ENCODE results near the gene CSF2RB.
A peak's percentile ranks its signal among the peaks of the same experiment; 100 is the strongest.

CSF2RB gene

GRCh38 chr22:36873614-36874308, 39.7 kb upstream of the CSF2RB start:
- no peak overlapping the region for H3K4me3 ChIP-seq (ENCODE audit: low read depth, low read length)
- TF ChIP-seq POLR2A (IDR thresholded peaks at IDR 0.05; ENCODE audit: extremely low read depth, insufficient read length) (no peak), MYC (IDR thresholded peaks at IDR 0.05; ENCODE audit: low read depth, low read length) (0 out of 2 replicates have a peak, but pooled peaks have one; percentile 11), MAX (IDR thresholded peaks at IDR 0.05; ENCODE audit: low read depth, low read length) (peak; percentile 60), CTCF (IDR thresholded peaks at IDR 0.05; ENCODE audit: low read depth, low read length) (peak; percentile 28)
- peak; percentile 66 for DNase-seq (ENCODE audit: low read depth)

GRCh38 chr22:36874309-36874696, 39.1 kb upstream of the CSF2RB start:
- no peak overlapping the region for H3K4me3 ChIP-seq (ENCODE audit: low read depth, low read length)
- TF ChIP-seq MAX (IDR thresholded peaks at IDR 0.05; ENCODE audit: low read depth, low read length) (no peak), POLR2A (IDR thresholded peaks at IDR 0.05; ENCODE audit: extremely low read depth, insufficient read length) (no peak), MYC (IDR thresholded peaks at IDR 0.05; ENCODE audit: low read depth, low read length) (no peak), CTCF (IDR thresholded peaks at IDR 0.05; ENCODE audit: low read depth, low read length) (no peak)

GRCh38 chr22:36874736-36875135, 38.7 kb upstream of the CSF2RB start:
- no peak for TF ChIP-seq POLR2A (IDR thresholded peaks at IDR 0.05; ENCODE audit: extremely low read depth, insufficient read length)
- no peak for TF ChIP-seq MAX (IDR thresholded peaks at IDR 0.05; ENCODE audit: low read depth, low read length)
- no peak for TF ChIP-seq CTCF (IDR thresholded peaks at IDR 0.05; ENCODE audit: low read depth, low read length)
- TF ChIP-seq MYC (IDR thresholded peaks at IDR 0.05; ENCODE audit: low read depth, low read length): no peak
- H3K4me3 ChIP-seq (ENCODE audit: low read depth, low read length): no peak overlapping the region
- no peak for DNase-seq (ENCODE audit: low read depth)

More at GRCh38 chr22:36874309-36874696, 39.1 kb upstream of the CSF2RB start:
- DNase-seq (ENCODE audit: low read depth): no peak

- no peak for DNase-seq (ENCODE audit: low read depth)
- H3K4me3 ChIP-seq (ENCODE audit: low read depth, low read length): no peak overlapping the region
- TF ChIP-seq MYC (IDR thresholded peaks at IDR 0.05; ENCODE audit: low read depth, low read length) (no peak), CTCF (IDR thresholded peaks at IDR 0.05; ENCODE audit: low read depth, low read length) (no peak), POLR2A (IDR thresholded peaks at IDR 0.05; ENCODE audit: extremely low read depth, insufficient read length) (no peak), MAX (IDR thresholded peaks at IDR 0.05; ENCODE audit: low read depth, low read length) (no peak)
These were observed 37.7 kb upstream of the CSF2RB start for GRCh38 chr22:36875741-36876140.

- no peak overlapping the region for H3K4me3 ChIP-seq (ENCODE audit: low read depth, low read length)
- DNase-seq (ENCODE audit: low read depth): no peak
- TF ChIP-seq MAX (IDR thresholded peaks at IDR 0.05; ENCODE audit: low read depth, low read length): no peak
- no peak for TF ChIP-seq CTCF (IDR thresholded peaks at IDR 0.05; ENCODE audit: low read depth, low read length)
- no peak for TF ChIP-seq POLR2A (IDR thresholded peaks at IDR 0.05; ENCODE audit: extremely low read depth, insufficient read length)
- TF ChIP-seq MYC (IDR thresholded peaks at IDR 0.05; ENCODE audit: low read depth, low read length): no peak
These were observed 33.7 kb upstream of the CSF2RB start for GRCh38 chr22:36879775-36880174.
